ENCODE measurements around the gene PLEKHA1. TPM values are rescaled to one million over a fixed set of nuclear protein-coding genes. Genes with fewer than 3 reads are reported as not detected.

PLEKHA1 gene
- total and polyA plus RNA-seq, 2 donors (not counting 3 experiments of a cell fraction or from before 2014, with no cell fraction given), result 21.6 to 58.8 TPM

- FAIRE-seq (no peak), DNase-seq (ENCODE audit: low read depth, low spot score) (no peak)
- POLR2A ChIA-PET, result no interaction called here
- Histone ChIP-seq H3K79me2 (ENCODE audit: control insufficient read depth, insufficient read depth, low read length) (no peaks in the 10 kb centered on the region), H3K4me2 (ENCODE audit: insufficient read depth, low read length) (no peak overlapping the region), H3K27me3 (ENCODE audit: control insufficient read depth in 2 of 2, insufficient read depth in 2 of 2, low read length in 2 of 2) (no peaks in the 10 kb centered on the region), H3K4me3 (replicated peaks in 1 of 3; ENCODE audit: insufficient read depth in 1 of 3, low read depth in 1 of 3, low read length in 3 of 3) (no peak overlapping the region), H3K9me1 (replicated peaks; ENCODE audit: control insufficient read depth, extremely low read depth, insufficient read depth, low read length) (no peaks in the 10 kb centered on the region), H3K36me3 (ENCODE audit: control insufficient read depth in 2 of 2, extremely low read depth in 1 of 2, insufficient read depth in 2 of 2, low read length in 2 of 2) (no peaks in the 10 kb centered on the region), H4K20me1 (replicated peaks; ENCODE audit: control insufficient read depth, extremely low read depth, insufficient read depth, low read length) (no peaks in the 10 kb centered on the region), H3K27ac (ENCODE audit: insufficient read depth, low read depth, low read length) (no peak overlapping the region), H3K9me3 (replicated peaks; ENCODE audit: control insufficient read depth, insufficient read depth, low read length) (no peaks in the 10 kb centered on the region), H2AFZ (ENCODE audit: low read depth, low read length) (no peak overlapping the region), H3K4me1 (ENCODE audit: control insufficient read depth, extremely low read depth, insufficient read depth, low read length) (no peaks in the 10 kb centered on the region), H3K9ac (replicated peaks; ENCODE audit: extremely low read depth, insufficient read depth, low read length) (no peak overlapping the region)
- dilution Hi-C loops (cut with MboI; ENCODE audit: extremely low pct_ligation_motif_present, low sequenced_read_pairs), result no loop called here
- CTCF ChIA-PET, result no interaction called here
- TF ChIP-seq GATA2 (IDR thresholded peaks at IDR 0.05; ENCODE audit: insufficient read depth, insufficient read length, low read depth, low read length) (no peak), JUN (IDR thresholded peaks at IDR 0.05; ENCODE audit: borderline replicate concordance, insufficient read depth, insufficient read length, low read depth) (no peak), FOS (IDR thresholded peaks at IDR 0.05; ENCODE audit: borderline replicate concordance, insufficient read depth, low read length) (no peak), MYC (IDR thresholded peaks at IDR 0.05; ENCODE audit: low read depth, low read length) (no peak), POLR2A (IDR thresholded peaks at IDR 0.05; ENCODE audit: low read depth, low read length) (no peak), EZH2 (IDR thresholded peaks at IDR 0.05; ENCODE audit: borderline replicate concordance, low read depth, low read length, severe bottlenecking) (no peak), MAX (IDR thresholded peaks at IDR 0.05; ENCODE audit: insufficient read depth, insufficient read length) (no peak), CTCF (IDR thresholded peaks at IDR 0.05; ENCODE audit: extremely low read depth in 1 of 2, insufficient read depth in 1 of 2, low read depth in 1 of 2, low read length in 2 of 2) (no peak), POLR2AphosphoS5 (IDR thresholded peaks at IDR 0.05; ENCODE audit: insufficient read depth, low read depth, low read length) (no peak)
- intact Hi-C loops (cut with micrococcal nuclease), result no loop called here
- BruUV-seq (replicated peaks), result no TSS peak
Measured at GRCh38 chr10:122326385-122326784, 48.1 kb upstream of the PLEKHA1 start.
